ENCODE measurements around the gene NPM1. TPM values are rescaled to one million over a fixed set of nuclear protein-coding genes. Genes with fewer than 3 reads are reported as not detected.

The NPM1 gene
- total RNA-seq, 1 donor from 2014 or later, result 1,650 TPM

GRCh38 chr5:171449426-171449825, 61.8 kb downstream of the NPM1 start:
- peak overlapping the region; percentile 70 for H3K27ac Mint-ChIP-seq

GRCh38 chr5:171450423-171451331, 63.0 kb downstream of the NPM1 start:
- TF ChIP-seq CTCF (conservative IDR thresholded peaks at IDR 0.05), result peak; percentile 29
- no peaks in the 10 kb centered on the region for H3K9me3 Mint-ChIP-seq
- H3K27me3 Mint-ChIP-seq, result peaks cover 17% of the 10 kb centered on the region
- no peaks in the 10 kb centered on the region for H3K36me3 Mint-ChIP-seq
- no peak for DNase-seq (ENCODE audit: extremely low spot score, unreplicated experiment)
- peak overlapping the region; percentile 70 for H3K27ac Mint-ChIP-seq
- peaks cover 48% of the 10 kb centered on the region for H3K4me1 Mint-ChIP-seq (ENCODE audit: unreplicated experiment)
- H3K4me3 Mint-ChIP-seq, result peak overlapping the region; percentile 55

More at GRCh38 chr5:171449426-171449825, 61.8 kb downstream of the NPM1 start:
- TF ChIP-seq CTCF (conservative IDR thresholded peaks at IDR 0.05), result no peak
- Mint-ChIP-seq H3K9me3 (no peaks in the 10 kb centered on the region), H3K36me3 (no peaks in the 10 kb centered on the region), H3K4me1 (ENCODE audit: unreplicated experiment) (peaks cover 51% of the 10 kb centered on the region), H3K27me3 (peaks cover 18% of the 10 kb centered on the region), H3K4me3 (peak overlapping the region; percentile 47)
- DNase-seq (ENCODE audit: extremely low spot score, unreplicated experiment), result no peak

GRCh38 chr5:171451421-171451820, 63.8 kb downstream of the NPM1 start:
- Mint-ChIP-seq H3K9me3 (no peaks in the 10 kb centered on the region), H3K36me3 (no peaks in the 10 kb centered on the region), H3K27me3 (peaks cover 14% of the 10 kb centered on the region), H3K4me3 (peak overlapping the region; percentile 67), H3K4me1 (ENCODE audit: unreplicated experiment) (peaks cover 44% of the 10 kb centered on the region), H3K27ac (peak overlapping the region; percentile 46)
- no peak for DNase-seq (ENCODE audit: extremely low spot score, unreplicated experiment)
- no peak for TF ChIP-seq CTCF (conservative IDR thresholded peaks at IDR 0.05)

GRCh38 chr5:171453056-171453725, 65.5 kb downstream of the NPM1 start:
- H3K27me3 Mint-ChIP-seq, result peaks cover 11% of the 10 kb centered on the region
- no peaks in the 10 kb centered on the region for H3K9me3 Mint-ChIP-seq
- H3K4me3 Mint-ChIP-seq, result peak overlapping the region; percentile 18
- TF ChIP-seq CTCF (conservative IDR thresholded peaks at IDR 0.05), result peak; percentile 33
- H3K4me1 Mint-ChIP-seq (ENCODE audit: unreplicated experiment), result peaks cover 31% of the 10 kb centered on the region
- H3K36me3 Mint-ChIP-seq, result no peaks in the 10 kb centered on the region
- DNase-seq (ENCODE audit: extremely low spot score, unreplicated experiment), result no peak
- H3K27ac Mint-ChIP-seq, result peak overlapping the region; percentile 70

GRCh38 chr5:171453988-171454387, 66.3 kb downstream of the NPM1 start:
- H3K27ac Mint-ChIP-seq, result no peak overlapping the region
- H3K27me3 Mint-ChIP-seq, result peaks cover 7% of the 10 kb centered on the region
- no peak for DNase-seq (ENCODE audit: extremely low spot score, unreplicated experiment)
- no peaks in the 10 kb centered on the region for H3K9me3 Mint-ChIP-seq
- no peak overlapping the region for H3K4me3 Mint-ChIP-seq
- H3K36me3 Mint-ChIP-seq, result no peaks in the 10 kb centered on the region
- peaks cover 24% of the 10 kb centered on the region for H3K4me1 Mint-ChIP-seq (ENCODE audit: unreplicated experiment)
- no peak for TF ChIP-seq CTCF (conservative IDR thresholded peaks at IDR 0.05)
